Parathyroid adenoma (tissue), 2 donors: Measurements from ENCODE around the gene KCNQ1.

Source experiments
- H2AFZ ChIP-seq: fragments of 300-600 bp; sonication (generic); one replicate; pipeline ENCODE4 v1.7.0; 2017; ENCODE audit warnings: antibody characterized with exemption, mild to moderate bottlenecking
- H3K27ac ChIP-seq: fragments of 300-600 bp; sonication (generic); one replicate; pipeline ENCODE4 v1.7.0; 2017
- H3K27me3 ChIP-seq: fragments of 300-600 bp; sonication (generic); one replicate; pipeline ENCODE4 v1.7.0; 2017; ENCODE audit warnings: low read length; ENCODE audit not compliant: control insufficient read depth, insufficient read depth
- H3K36me3 ChIP-seq: fragments of 300-600 bp; sonication (generic); one replicate; pipeline ENCODE4 v1.7.0; 2017; ENCODE audit warnings: low read length; ENCODE audit not compliant: control insufficient read depth, insufficient read depth
- H3K4me1 ChIP-seq: fragments of 300-600 bp; sonication (generic); one replicate; pipeline ENCODE4 v1.7.0; 2017; ENCODE audit warnings: control low read depth
- H3K4me2 ChIP-seq: fragments of 300-600 bp; sonication (generic); one replicate; pipeline ENCODE4 v1.7.0; 2017; ENCODE audit warnings: low read length
- H3K4me3 ChIP-seq: fragments of 300-600 bp; sonication (generic); one replicate; pipeline ENCODE4 v1.7.0; 2017; ENCODE audit warnings: low read depth, low read length
- H3K79me2 ChIP-seq: fragments of 300-600 bp; sonication (generic); one replicate; pipeline ENCODE4 v1.7.0; 2017; ENCODE audit warnings: control low read depth
- H3K9ac ChIP-seq: fragments of 300-600 bp; sonication (generic); one replicate; pipeline ENCODE4 v1.7.0; 2017; ENCODE audit warnings: mild to moderate bottlenecking
- H3K9me3 ChIP-seq: fragments of 300-600 bp; sonication (generic); one replicate; pipeline ENCODE4 v1.7.0; 2017; ENCODE audit warnings: low read length; ENCODE audit not compliant: control insufficient read depth
- TF ChIP-seq, protein P1 (sequence below): fragments of 300-600 bp; sonication (generic); IDR thresholded peaks from one replicate; pipeline ENCODE4 v1.7.0; 2017; ENCODE audit warnings: antibody characterized with exemption, mild to moderate bottlenecking
- donor health status: primary hyperparathyroidism.

KCNQ1 gene

GRCh38 chr11:2690596-2691354, 246.0 kb downstream of the KCNQ1 start:
- Histone ChIP-seq H3K4me3 (no peak overlapping the region), H3K9ac (no peak overlapping the region), H3K79me2 (no peaks in the 10 kb centered on the region), H3K9me3 (no peaks in the 10 kb centered on the region), H3K36me3 (no peaks in the 10 kb centered on the region), H3K27me3 (no peaks in the 10 kb centered on the region), H3K4me2 (no peak overlapping the region), H2AFZ (no peak overlapping the region), H3K4me1 (no peaks in the 10 kb centered on the region), H3K27ac (no peak overlapping the region)
- TF ChIP-seq, protein P1, sequence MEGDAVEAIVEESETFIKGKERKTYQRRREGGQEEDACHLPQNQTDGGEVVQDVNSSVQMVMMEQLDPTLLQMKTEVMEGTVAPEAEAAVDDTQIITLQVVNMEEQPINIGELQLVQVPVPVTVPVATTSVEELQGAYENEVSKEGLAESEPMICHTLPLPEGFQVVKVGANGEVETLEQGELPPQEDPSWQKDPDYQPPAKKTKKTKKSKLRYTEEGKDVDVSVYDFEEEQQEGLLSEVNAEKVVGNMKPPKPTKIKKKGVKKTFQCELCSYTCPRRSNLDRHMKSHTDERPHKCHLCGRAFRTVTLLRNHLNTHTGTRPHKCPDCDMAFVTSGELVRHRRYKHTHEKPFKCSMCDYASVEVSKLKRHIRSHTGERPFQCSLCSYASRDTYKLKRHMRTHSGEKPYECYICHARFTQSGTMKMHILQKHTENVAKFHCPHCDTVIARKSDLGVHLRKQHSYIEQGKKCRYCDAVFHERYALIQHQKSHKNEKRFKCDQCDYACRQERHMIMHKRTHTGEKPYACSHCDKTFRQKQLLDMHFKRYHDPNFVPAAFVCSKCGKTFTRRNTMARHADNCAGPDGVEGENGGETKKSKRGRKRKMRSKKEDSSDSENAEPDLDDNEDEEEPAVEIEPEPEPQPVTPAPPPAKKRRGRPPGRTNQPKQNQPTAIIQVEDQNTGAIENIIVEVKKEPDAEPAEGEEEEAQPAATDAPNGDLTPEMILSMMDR, result no peak

GRCh38 chr11:2691355-2691761, 246.6 kb downstream of the KCNQ1 start:
- Histone ChIP-seq H3K4me1 (no peaks in the 10 kb centered on the region), H3K27ac (no peak overlapping the region)

GRCh38 chr11:2691991-2692875, 247.4 kb downstream of the KCNQ1 start:
- TF ChIP-seq, protein P1, result no peak
- Histone ChIP-seq H3K4me3 (no peak overlapping the region), H3K27ac (no peak overlapping the region), H3K27me3 (no peaks in the 10 kb centered on the region), H3K9me3 (no peaks in the 10 kb centered on the region), H3K4me1 (no peaks in the 10 kb centered on the region), H2AFZ (no peak overlapping the region), H3K4me2 (no peak overlapping the region), H3K36me3 (no peaks in the 10 kb centered on the region), H3K9ac (no peak overlapping the region), H3K79me2 (no peaks in the 10 kb centered on the region)

More at GRCh38 chr11:2691355-2691761, 246.6 kb downstream of the KCNQ1 start:
- no peak overlapping the region for H3K9ac ChIP-seq
- no peak overlapping the region for H2AFZ ChIP-seq
- no peaks in the 10 kb centered on the region for H3K9me3 ChIP-seq
- no peaks in the 10 kb centered on the region for H3K27me3 ChIP-seq
- no peak overlapping the region for H3K4me2 ChIP-seq
- no peak overlapping the region for H3K4me3 ChIP-seq
- H3K36me3 ChIP-seq, result no peaks in the 10 kb centered on the region
- TF ChIP-seq, protein P1, result no peak
- no peaks in the 10 kb centered on the region for H3K79me2 ChIP-seq

- no peak overlapping the region for H3K27ac ChIP-seq
- H3K4me1 ChIP-seq, result no peaks in the 10 kb centered on the region
- H3K4me3 ChIP-seq, result no peak overlapping the region
- no peaks in the 10 kb centered on the region for H3K79me2 ChIP-seq
- no peaks in the 10 kb centered on the region for H3K27me3 ChIP-seq
- TF ChIP-seq, protein P1, result no peak
- H3K9ac ChIP-seq, result no peak overlapping the region
- no peak overlapping the region for H2AFZ ChIP-seq
- no peak overlapping the region for H3K4me2 ChIP-seq
- no peaks in the 10 kb centered on the region for H3K36me3 ChIP-seq
- H3K9me3 ChIP-seq, result no peaks in the 10 kb centered on the region
Measured at GRCh38 chr11:2693271-2694261, 248.8 kb downstream of the KCNQ1 start.
